ENCODE measurements around the gene PAFAH1B2. TPM values are rescaled to one million over a fixed set of nuclear protein-coding genes. Genes with fewer than 3 reads are reported as not detected.

The PAFAH1B2 gene
- polyA plus RNA-seq, 1 experiment: 51.2 TPM

DNA sequence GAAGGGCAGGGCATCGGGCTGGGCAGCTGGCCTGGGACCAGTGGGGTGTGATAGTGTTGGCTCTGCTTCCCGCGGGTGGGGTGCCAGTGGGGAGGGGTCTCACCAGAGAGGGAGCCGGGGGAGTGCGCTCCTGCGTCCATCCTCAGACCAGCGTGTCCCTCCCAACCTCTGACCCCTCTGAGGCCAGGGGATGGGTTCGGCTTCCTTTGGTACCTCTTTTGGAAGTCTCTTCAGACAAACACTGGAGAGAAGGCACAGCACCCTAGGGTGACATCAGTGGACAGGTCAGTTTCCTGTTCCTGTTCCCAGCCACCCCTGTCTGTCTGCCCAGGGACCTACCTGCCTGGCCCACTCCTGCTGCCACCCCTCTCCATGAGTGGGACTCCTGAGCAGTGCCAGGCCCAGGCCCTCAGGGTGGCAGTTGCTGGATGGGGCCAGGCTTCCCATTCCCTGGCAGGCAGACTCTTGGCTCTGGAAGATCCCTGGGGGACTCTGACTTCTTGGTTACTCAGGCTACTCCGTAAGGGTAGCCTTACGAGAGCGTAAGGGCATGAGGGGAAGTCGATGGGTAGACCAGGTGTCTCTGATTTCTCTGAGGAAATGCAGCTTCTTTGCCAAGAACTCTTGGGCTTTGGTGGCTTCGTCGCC, 57.7 kb downstream of the PAFAH1B2 start:
- POLR2A ChIA-PET: interaction anchor here (0.6 to 0.7 kb wide), 2 partner anchors 20 to 21 kb away, joined by 3 to 4 read pairs; no protein-coding TSS in a partner anchor

GRCh38 chr11:117202386-117203068, 58.4 kb downstream of the PAFAH1B2 start:
- POLR2A ChIA-PET: no interaction called here
- peak overlapping the region; percentile 63; the same call in 1 of the 2 replicates for H3K4me3 ChIP-seq (ENCODE audit: low read depth, low read length)
- no peak for DNase-seq (ENCODE audit: low read depth)

More for the DNA sequence above, 57.7 kb downstream of the PAFAH1B2 start:
- peaks cover 29% of the 10 kb centered on the region for H3K36me3 ChIP-seq (ENCODE audit: control insufficient read depth, insufficient read depth, low read length)
- no peak for TF ChIP-seq CTCF (IDR thresholded peaks at IDR 0.05; ENCODE audit: insufficient read depth, low read depth, low read length)
- DNase-seq (ENCODE audit: low read depth): no peak
- CTCF ChIA-PET: interaction anchor here (0.8 to 1.7 kb wide), 3 partner anchors 20 to 24 kb away, joined by 4 to 5 read pairs (median 4); no protein-coding TSS in a partner anchor
- H3K27me3 ChIP-seq (ENCODE audit: control insufficient read depth, insufficient read depth, low read length): no peaks in the 10 kb centered on the region
- H3K4me3 ChIP-seq (ENCODE audit: low read depth, low read length): peak overlapping the region; percentile 63

DNA sequence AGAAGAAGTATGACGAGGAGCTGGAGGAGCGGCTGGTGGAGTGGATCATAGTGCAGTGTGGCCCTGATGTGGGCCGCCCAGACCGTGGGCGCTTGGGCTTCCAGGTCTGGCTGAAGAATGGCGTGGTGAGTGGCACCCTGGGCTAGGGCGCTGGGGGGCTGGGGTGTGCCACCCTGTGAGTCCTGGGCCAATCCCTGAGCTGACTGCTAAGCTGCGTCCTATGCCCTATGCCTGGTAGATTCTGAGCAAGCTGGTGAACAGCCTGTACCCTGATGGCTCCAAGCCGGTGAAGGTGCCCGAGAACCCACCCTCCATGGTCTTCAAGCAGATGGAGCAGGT, 59.0 kb downstream of the PAFAH1B2 start:
- ChIA-PET CTCF (interaction anchor here (0.8 kb wide), 1 partner anchor 36 kb away, joined by 5 read pairs; no protein-coding TSS in a partner anchor), POLR2A (no interaction called here)
- DNase-seq (ENCODE audit: low read depth): no peak
- no peak overlapping the region for H3K4me3 ChIP-seq (ENCODE audit: low read depth, low read length)
- no peak for TF ChIP-seq CTCF (IDR thresholded peaks at IDR 0.05; ENCODE audit: insufficient read depth, low read depth, low read length)
- peaks cover 29% of the 10 kb centered on the region for H3K36me3 ChIP-seq (ENCODE audit: control insufficient read depth, insufficient read depth, low read length)
- H3K27me3 ChIP-seq (ENCODE audit: control insufficient read depth, insufficient read depth, low read length): no peaks in the 10 kb centered on the region

More at GRCh38 chr11:117202386-117203068, 58.4 kb downstream of the PAFAH1B2 start:
- no peak for TF ChIP-seq CTCF (IDR thresholded peaks at IDR 0.05; ENCODE audit: insufficient read depth, low read depth, low read length)
- H3K27me3 ChIP-seq (ENCODE audit: control insufficient read depth, insufficient read depth, low read length): no peaks in the 10 kb centered on the region
- H3K36me3 ChIP-seq (ENCODE audit: control insufficient read depth, insufficient read depth, low read length): peaks cover 29% of the 10 kb centered on the region
- CTCF ChIA-PET: interaction anchor here (0.8 to 1.7 kb wide), 3 partner anchors 19 to 37 kb away, joined by 4 to 5 read pairs (median 5); no protein-coding TSS in a partner anchor

- POLR2A ChIA-PET: no interaction called here
- TF ChIP-seq CTCF (IDR thresholded peaks at IDR 0.05; ENCODE audit: insufficient read depth, low read depth, low read length): no peak
- CTCF ChIA-PET: interaction anchor here (0.6 to 1.5 kb wide), 5 partner anchors 12 to 18 kb away, joined by 3 to 6 read pairs (median 3); no protein-coding TSS in a partner anchor
- Histone ChIP-seq H3K4me3 (ENCODE audit: low read depth, low read length) (no peak overlapping the region), H3K36me3 (ENCODE audit: control insufficient read depth, insufficient read depth, low read length) (peaks cover 29% of the 10 kb centered on the region), H3K27me3 (ENCODE audit: control insufficient read depth, insufficient read depth, low read length) (no peaks in the 10 kb centered on the region)
- DNase-seq (ENCODE audit: low read depth): no peak
Observed at GRCh38 chr11:117204283-117205080, 60.4 kb downstream of the PAFAH1B2 start.
